Sigmoid colon (tissue), 4 donors: ENCODE data around the gene CFAP54.

Experiments
- CTCF ChIP-seq, 4 experiments: fragments of 450-650 bp in 3 of 4; fragments of 200-600 bp in 1 of 4; IDR thresholded peaks; one replicate each; pipeline ENCODE4 v1.5.1; 2016 to 2019; ENCODE audit warnings: antibody characterized with exemption in 4 of 4, mild to moderate bottlenecking in 3 of 4, moderate library complexity in 2 of 4
- EP300 ChIP-seq, 4 donors: sonication (generic); formaldehyde crosslinking; IDR thresholded peaks; one replicate each; pipeline ENCODE4 v1.6.1; 2017; ENCODE audit warnings: antibody characterized with exemption in 4 of 4
- POLR2A ChIP-seq, 2 donors: fragments of 450-650 bp; IDR thresholded peaks; one replicate each; pipeline ENCODE4 v1.6.1; 2016; ENCODE audit warnings: antibody characterized with exemption in 2 of 2, mild to moderate bottlenecking in 2 of 2, moderate library complexity in 2 of 2

- TF ChIP-seq CTCF (IDR thresholded peaks at IDR 0.05) (no peak), POLR2A (IDR thresholded peaks at IDR 0.05) (no peak), EP300 (IDR thresholded peaks at IDR 0.05) (no peak)
Observed at GRCh38 chr12:96861656-96862055, 372.3 kb downstream of the CFAP54 start.
